Raji (cell line): Measurements from ENCODE around the gene ANGEL1.

Source experiments
- POLR2A ChIP-seq: IDR thresholded peaks from 2 replicates; pipeline ENCODE4 v1.6.1; 2011; ENCODE audit warnings: low read depth, low read length, control low read depth; ENCODE audit not compliant: insufficient read depth

ANGEL1 gene

DNA sequence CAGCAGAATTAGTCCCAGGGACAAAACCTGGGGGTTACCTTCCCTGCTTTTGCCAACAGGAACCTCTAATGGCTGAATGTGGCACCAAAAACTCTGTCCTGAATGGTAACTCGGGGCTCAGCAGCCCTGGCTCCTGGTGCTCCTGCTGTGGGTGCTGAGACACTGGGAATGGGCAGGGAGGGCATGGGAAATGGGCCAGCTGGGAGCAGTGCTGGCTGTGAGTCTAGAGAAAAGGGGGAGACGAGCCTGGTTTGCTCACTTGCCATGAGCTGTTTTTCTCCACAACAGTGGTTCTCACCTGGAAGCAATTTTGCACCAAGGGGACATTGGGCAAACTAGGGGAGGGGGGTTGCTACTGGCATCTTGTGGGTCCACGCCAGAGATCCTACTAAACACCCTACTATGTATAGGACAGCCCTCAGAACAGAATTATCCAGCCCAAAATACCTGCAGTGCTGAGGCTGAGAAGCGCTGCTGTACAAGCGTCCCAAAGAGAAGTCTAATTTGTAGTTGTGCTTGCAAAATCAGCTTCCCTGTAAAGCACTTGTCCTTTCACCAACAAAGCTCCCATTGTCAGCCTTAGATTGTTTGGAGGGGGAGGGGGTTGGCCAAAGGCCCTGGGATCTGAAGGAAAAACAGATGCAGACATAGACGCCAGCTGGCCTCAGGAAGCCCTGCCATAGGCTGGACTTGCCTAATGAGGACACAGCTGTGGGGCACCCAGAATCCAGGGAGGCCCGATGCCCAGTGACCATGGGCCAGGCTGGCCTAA is 17.2 kb upstream of the ANGEL1 start:
- TF ChIP-seq POLR2A: no peak

DNA sequence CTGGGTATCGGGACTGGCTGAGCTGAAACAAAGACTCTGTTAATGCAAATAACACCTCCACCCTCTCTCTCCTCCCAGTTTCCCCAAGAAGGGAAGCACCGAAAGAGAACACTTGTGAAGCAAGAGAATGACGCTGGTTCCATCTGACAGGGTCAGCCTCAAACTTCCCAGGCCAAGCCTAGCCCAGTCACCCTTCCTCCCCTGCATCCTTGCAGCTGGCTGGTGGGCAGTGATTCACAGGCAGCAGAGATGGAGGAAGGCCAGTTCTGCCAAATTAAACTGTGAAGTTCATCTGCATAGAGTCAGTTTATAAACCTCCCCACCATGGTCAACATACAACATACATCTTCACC is 16.3 kb upstream of the ANGEL1 start:
- TF ChIP-seq POLR2A: no peak

DNA sequence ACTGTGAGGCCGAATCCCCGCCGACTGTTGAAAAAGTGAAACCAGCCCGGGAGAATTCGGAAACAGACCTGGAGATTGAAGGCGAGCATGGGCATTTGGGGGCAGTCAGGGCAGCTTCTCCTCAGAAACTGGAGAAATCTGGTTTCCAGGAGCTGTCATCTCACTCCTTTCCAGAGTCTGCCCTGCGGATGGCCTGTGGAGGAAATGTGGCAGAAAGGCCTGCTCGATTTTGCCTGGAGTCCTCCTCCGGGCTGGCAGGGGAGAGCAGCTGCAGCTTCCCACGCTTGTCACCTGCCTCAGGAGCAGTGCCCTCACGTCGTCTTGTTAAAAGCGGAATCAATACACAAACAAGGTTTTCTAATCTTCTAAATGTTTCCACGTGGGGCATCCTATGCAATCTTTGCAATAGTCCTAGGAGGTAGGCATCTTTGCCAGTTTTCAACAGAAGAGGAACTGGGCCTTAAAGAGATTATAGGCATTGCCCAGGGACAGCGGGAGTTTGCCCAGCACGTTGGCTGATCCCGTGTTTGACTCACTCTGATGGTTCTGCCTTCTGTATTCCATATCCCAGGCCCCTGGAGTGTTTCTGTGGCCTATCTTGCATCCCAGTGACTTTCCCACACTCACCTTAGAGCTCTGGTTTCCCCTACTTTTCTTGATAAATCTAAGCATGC is 15.8 kb upstream of the ANGEL1 start:
- TF ChIP-seq POLR2A: no peak

DNA sequence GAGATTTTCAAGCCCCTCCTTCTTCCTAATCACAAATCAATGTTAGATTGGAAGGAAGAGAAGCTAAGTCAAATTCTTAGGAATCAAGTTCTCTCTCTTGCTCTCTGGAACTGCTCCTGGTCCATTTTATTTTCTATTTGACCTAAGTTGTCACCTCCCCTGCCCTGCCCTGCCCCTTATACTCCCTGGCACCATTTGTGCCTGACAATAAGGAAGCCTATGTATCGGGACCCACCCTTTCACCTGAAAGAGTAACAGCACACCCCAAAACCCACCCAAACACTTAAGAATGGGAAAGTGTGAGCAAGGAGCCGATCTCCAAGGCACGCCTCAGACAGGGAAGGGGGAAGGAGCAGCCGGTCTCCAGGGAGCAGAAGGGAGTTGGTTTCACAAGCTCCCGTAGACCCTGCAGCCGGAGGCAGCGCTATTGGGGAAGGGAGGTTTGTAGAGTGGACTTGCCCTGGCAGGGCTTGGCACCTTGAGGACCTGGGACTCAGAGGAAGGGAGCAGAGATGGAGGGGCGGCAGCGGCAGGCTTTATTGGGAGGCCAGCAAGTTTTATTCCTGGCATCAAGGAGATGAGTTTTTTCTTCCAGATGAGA is 15.1 kb upstream of the ANGEL1 start:
- TF ChIP-seq POLR2A: no peak

DNA sequence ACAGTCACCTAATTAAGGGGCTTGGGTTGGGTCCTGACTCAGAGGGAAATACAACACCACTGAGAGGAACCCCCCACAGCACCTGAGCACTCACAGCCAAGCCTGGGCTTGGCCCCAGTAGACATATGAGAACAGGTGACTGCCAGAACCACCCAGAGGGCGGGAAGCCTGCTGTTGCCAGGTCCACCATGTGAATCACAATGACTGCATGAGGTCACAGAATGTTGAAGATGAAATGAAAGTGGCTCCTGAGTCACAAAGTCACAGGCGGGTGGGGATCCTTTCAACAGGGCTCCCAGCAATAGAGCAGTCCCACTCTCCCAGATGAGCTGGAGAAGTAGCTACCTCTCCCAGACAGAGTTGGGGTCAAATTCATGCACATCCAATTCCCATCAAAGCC is 13.4 kb upstream of the ANGEL1 start, which contains the start of gene LRRC74A:
Gene LRRC74A, plus strand, starts transcription at position 287 of the 400 bp plus-strand sequence. CDS start 290 bp downstream, outside the sequence.
- TF ChIP-seq POLR2A: no peak

GRCh38 chr14:76820700-76821099 is 8.0 kb upstream of the ANGEL1 start:
- TF ChIP-seq POLR2A: no peak

DNA sequence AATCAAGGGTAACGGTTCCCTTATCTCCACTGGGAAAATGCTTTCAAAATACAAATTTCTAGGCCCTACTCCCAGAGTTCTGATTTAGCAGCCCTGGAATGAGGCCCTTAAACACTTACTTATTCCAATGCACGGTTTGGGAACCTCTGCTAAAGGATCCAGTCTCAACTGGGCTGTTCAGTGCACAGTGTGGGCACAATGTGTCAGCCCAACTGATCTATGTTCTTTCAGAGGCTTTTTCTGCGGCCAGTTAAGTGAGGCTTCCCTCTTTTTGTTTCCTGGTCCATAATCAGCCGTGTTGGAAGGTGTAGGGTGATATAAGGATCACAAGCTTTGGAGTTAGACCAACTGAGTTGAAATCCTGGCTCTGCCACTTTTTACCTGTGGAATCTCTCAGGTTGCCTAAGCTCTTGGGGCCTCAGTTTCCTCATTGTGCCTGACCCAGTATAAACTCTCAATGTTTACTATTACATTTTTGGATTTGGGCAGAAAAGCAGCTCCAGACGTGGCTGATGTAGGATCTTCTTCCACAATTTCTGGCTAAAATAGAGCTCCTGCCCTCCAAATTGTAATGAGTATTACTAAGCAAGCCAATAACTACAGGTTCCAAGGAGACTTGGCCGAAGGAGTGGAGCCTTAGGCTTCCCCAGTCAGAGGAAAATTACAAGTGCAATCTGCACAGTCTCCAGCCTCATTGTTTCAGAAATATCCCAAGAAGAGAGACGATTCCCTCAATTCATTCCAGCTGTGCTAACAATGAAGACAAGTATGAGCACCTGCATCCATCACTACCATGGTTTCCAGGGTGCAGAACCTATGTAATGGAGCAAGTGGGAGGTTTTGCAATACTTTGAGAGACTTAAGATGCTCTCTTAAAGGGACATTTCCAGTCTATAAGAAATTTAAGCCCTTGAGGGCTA is 2.3 kb upstream of the ANGEL1 start:
- no peak for TF ChIP-seq POLR2A

DNA sequence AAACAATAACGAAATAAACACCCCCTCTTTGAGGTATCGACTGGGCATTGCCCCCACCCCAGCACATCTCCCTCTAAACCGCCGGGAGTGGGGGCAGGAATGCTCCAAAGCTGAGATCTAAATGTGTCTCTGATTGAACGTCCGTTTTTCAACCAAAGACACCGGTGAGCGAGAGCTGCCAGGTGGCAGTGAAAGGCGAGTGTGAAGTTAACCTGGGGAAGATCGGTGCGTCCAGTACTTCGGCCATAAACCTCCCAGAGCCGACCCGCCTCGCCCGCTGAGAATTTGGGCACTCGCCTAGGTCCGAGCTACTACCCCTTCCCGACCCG is 625 bp downstream of the ANGEL1 start:
- TF ChIP-seq POLR2A: no peak

- TF ChIP-seq POLR2A: no peak
These were observed 1.1 kb downstream of the ANGEL1 start for GRCh38 chr14:76811561-76811960.

DNA sequence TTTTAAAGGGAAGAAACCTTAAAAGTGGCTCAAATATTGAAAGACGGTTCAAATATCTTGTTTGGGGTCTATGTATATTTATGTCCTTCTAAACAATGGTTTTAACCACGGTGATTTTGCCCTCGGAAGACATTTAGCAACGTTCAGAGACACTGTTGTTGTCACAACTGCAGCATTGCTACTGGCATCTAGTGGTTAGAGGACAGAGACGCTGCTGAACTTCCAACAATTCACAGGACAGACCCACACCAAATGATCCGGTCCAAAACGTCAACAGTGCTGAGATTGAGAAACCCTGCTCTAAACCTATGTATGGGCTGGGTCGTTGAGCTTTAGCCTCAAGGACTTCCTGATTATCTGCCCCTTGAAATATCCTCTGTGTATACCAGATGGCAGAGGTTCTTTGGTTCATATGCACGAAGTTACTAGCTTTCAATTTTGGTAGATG is 1.7 kb downstream of the ANGEL1 start:
- no peak for TF ChIP-seq POLR2A

DNA sequence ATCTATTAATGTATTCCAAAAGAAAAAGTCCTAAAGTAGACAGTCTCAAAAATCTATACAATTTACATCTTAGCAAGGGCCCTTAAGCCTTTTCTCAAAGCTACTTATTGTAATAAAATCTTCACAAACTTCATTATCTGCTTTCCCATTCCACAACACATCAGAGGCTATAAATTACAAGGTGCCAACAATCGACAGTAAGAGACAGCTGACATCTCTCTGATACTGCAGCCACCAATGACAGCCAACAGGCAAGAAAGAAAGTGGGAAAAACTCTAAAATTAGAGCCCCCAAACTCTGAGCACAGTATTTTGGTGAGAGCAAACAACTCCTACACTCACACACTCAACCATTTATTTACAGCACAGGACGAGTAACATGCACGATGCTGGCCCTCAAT is 2.2 kb downstream of the ANGEL1 start:
- TF ChIP-seq POLR2A: no peak

GRCh38 chr14:76808990-76809389 is 3.7 kb downstream of the ANGEL1 start:
- no peak for TF ChIP-seq POLR2A

- no peak for TF ChIP-seq POLR2A
These were observed 4.7 kb downstream of the ANGEL1 start for GRCh38 chr14:76808011-76808410.

DNA sequence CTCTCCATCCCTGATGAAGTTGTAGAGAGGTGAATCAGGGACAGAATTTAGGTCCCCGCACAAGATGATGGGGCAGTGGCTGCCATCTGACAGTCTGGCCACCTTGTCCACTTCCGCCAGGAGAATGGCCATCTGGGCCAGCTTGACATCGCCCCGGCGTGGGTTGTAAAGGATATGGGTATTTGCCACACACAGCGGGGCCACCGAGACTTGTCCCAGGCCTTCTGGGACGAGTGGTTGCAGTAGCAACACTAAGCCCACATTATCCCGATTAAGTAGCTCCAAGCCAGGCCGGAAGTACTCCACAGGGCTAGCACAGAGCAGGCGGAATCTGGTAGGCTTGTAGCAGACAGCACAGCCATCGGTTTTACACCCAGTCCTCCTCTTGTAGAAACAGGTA is 6.2 kb downstream of the ANGEL1 start:
- no peak for TF ChIP-seq POLR2A

- TF ChIP-seq POLR2A: no peak
These were observed 18.7 kb downstream of the ANGEL1 start for GRCh38 chr14:76793956-76794355.

DNA sequence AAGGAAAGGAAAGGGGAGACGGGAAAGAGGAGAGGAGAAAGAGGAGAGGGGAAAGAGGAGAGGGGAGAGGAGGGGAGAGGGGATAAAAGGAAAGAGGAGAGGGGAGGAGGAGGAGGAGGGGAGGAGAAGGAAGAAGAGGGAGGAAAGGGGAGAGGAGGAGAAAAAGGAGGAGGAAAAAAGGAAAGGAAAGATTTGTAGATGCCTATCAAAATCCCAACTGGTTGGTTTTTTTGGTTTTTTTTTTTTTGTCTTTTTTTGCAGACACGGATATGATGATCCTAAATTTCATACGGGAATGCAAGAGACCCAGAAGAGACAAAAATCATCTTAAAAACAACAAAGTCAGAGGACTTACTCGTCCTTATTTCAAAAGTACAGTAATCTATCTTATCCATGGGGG is 19.4 kb downstream of the ANGEL1 start:
- no peak for TF ChIP-seq POLR2A

DNA sequence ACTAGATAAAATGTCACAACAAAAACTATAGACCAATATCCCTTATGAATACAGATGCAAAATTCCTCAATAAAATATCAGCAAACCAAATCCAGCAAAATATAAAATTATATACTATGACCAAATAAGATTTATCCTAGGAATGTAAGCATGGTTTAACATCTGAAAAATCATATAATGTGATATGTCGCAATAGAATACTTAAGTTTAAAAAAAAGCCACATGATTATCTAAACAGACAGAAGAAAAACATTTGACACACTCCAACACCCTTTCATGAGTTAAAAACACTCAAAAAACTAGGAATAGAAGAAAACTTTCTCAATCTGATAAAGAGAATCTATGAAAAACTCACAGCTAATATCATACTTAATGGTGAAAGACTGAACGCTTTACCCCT is 20.3 kb downstream of the ANGEL1 start:
- no peak for TF ChIP-seq POLR2A
